Measurements from ENCODE around the gene TSPAN14.

The TSPAN14 gene

GRCh38 chr10:80462299-80462980 is 8.3 kb downstream of the TSPAN14 start:
- Histone ChIP-seq H3K9me2 (ENCODE audit: low read depth, low read length) (no peaks in the 10 kb centered on the region), H3K79me2 (ENCODE audit: insufficient read depth, low read length) (peaks cover 61% of the 10 kb centered on the region), H3F3A (ENCODE audit: insufficient read depth, low read length) (peaks cover 8% of the 10 kb centered on the region; the same call in 1 of the 2 replicates), H3K9ac (ENCODE audit: low read length) (peak overlapping the region; percentile 57), H4K20me1 (ENCODE audit: insufficient read depth, low read length) (no peaks in the 10 kb centered on the region), H3K27me3 (ENCODE audit: insufficient read depth, low read length) (no peaks in the 10 kb centered on the region), H2AFZ (ENCODE audit: low read length) (no peak overlapping the region), H3K4me3 (ENCODE audit: low read depth, low read length, poor library complexity, severe bottlenecking) (peak overlapping the region; percentile 28), H3K4me1 (ENCODE audit: insufficient read depth, low read length, severe bottlenecking) (peaks cover 100% of the 10 kb centered on the region), H3K36me3 (ENCODE audit: insufficient read depth, low read length) (peaks cover 5% of the 10 kb centered on the region), H3K27ac (ENCODE audit: low read depth, low read length, poor library complexity, severe bottlenecking) (peak overlapping the region; percentile 97), H3K4me2 (ENCODE audit: low read length) (peak overlapping the region; percentile 69), H3K9me3 (ENCODE audit: low read length) (no peaks in the 10 kb centered on the region)
- TF ChIP-seq, protein P1, sequence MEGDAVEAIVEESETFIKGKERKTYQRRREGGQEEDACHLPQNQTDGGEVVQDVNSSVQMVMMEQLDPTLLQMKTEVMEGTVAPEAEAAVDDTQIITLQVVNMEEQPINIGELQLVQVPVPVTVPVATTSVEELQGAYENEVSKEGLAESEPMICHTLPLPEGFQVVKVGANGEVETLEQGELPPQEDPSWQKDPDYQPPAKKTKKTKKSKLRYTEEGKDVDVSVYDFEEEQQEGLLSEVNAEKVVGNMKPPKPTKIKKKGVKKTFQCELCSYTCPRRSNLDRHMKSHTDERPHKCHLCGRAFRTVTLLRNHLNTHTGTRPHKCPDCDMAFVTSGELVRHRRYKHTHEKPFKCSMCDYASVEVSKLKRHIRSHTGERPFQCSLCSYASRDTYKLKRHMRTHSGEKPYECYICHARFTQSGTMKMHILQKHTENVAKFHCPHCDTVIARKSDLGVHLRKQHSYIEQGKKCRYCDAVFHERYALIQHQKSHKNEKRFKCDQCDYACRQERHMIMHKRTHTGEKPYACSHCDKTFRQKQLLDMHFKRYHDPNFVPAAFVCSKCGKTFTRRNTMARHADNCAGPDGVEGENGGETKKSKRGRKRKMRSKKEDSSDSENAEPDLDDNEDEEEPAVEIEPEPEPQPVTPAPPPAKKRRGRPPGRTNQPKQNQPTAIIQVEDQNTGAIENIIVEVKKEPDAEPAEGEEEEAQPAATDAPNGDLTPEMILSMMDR (IDR thresholded peaks at IDR 0.05; ENCODE audit: low read length) = no peak
- TF ChIP-seq EZH2 (IDR thresholded peaks at IDR 0.05; ENCODE audit: borderline replicate concordance, low read length) = no peak

DNA sequence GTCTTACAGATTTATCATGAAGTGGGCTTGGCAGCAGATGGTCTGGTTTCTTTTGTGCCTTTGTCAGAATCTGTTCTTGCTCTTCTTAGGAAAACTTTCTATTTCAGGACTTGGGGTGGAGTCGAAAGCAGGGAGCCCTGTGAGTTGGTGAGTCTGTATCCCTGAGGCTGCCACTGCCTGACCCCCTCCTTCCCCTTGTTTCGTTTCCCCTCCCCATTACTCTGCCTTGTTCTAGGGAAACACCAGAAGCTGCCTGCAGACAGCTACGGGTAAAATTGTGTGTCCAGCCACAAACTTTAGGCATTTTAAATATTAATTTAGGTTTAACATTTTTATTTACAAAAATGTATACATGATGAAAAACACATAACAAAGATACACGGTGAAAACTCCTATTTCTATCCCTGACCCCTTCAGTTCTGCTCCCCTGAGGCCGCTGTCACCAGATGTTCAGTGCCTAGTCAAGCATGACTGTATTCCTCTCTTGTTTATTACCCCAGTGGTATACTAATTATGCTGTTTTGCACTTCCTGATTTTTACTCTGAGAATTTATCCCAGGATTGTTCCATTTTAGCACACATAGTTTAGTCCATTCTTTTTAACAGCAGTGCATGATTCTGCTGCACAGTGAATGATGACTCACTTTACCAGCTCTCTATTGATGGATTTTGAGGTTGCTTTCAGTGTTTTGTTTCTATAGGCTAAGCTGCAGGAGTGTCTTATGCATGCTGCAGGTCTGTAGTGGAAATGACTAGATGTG is 9.1 kb downstream of the TSPAN14 start:
- Histone ChIP-seq H4K20me1 (ENCODE audit: insufficient read depth, low read length) (no peaks in the 10 kb centered on the region), H3K9me3 (ENCODE audit: low read length) (no peaks in the 10 kb centered on the region), H2AFZ (ENCODE audit: low read length) (no peak overlapping the region), H3K4me3 (ENCODE audit: low read depth, low read length, poor library complexity, severe bottlenecking) (peak overlapping the region; percentile 28), H3F3A (ENCODE audit: insufficient read depth, low read length) (peaks cover 8% of the 10 kb centered on the region; the same call in 1 of the 2 replicates), H3K4me1 (ENCODE audit: insufficient read depth, low read length, severe bottlenecking) (peaks cover 100% of the 10 kb centered on the region), H3K27ac (ENCODE audit: low read depth, low read length, poor library complexity, severe bottlenecking) (peak overlapping the region; percentile 97), H3K36me3 (ENCODE audit: insufficient read depth, low read length) (peaks cover 9% of the 10 kb centered on the region), H3K9me2 (ENCODE audit: low read depth, low read length) (no peaks in the 10 kb centered on the region), H3K79me2 (ENCODE audit: insufficient read depth, low read length) (peaks cover 57% of the 10 kb centered on the region), H3K9ac (ENCODE audit: low read length) (peak overlapping the region; percentile 74), H3K4me2 (ENCODE audit: low read length) (peak overlapping the region; percentile 69), H3K27me3 (ENCODE audit: insufficient read depth, low read length) (no peaks in the 10 kb centered on the region)
- TF ChIP-seq, protein P1 (IDR thresholded peaks at IDR 0.05; ENCODE audit: low read length) = no peak
- no peak for TF ChIP-seq EZH2 (IDR thresholded peaks at IDR 0.05; ENCODE audit: borderline replicate concordance, low read length)

DNA sequence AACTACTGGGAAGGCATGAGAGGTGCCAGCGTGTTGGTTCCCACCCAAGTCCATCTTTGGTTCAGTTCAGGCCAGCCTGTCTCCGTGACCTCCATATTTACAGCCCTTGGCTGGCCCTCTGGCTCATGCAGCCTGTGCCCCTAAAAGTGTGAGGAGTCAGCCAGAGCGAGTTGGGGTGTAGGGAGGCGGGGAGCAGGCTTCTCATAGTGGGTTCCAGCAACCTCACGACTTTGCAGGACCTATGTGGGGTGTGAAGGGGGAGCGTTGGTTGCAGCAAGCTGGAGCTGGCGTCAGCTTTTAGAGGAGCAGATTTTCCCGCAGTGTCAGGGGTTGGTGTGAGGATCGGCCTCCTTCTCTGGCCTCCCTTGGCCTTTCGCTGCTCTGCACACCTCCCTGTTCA is 9.8 kb downstream of the TSPAN14 start:
- Histone ChIP-seq H3K9ac (ENCODE audit: low read length) (peak overlapping the region; percentile 74), H2AFZ (ENCODE audit: low read length) (no peak overlapping the region), H3K27me3 (ENCODE audit: insufficient read depth, low read length) (no peaks in the 10 kb centered on the region), H3K9me3 (ENCODE audit: low read length) (no peaks in the 10 kb centered on the region), H3F3A (ENCODE audit: insufficient read depth, low read length) (peaks cover 8% of the 10 kb centered on the region; the same call in 1 of the 2 replicates), H3K4me3 (ENCODE audit: low read depth, low read length, poor library complexity, severe bottlenecking) (peak overlapping the region; percentile 8), H3K9me2 (ENCODE audit: low read depth, low read length) (no peaks in the 10 kb centered on the region), H4K20me1 (ENCODE audit: insufficient read depth, low read length) (no peaks in the 10 kb centered on the region), H3K27ac (ENCODE audit: low read depth, low read length, poor library complexity, severe bottlenecking) (peak overlapping the region; percentile 97), H3K4me2 (ENCODE audit: low read length) (peak overlapping the region; percentile 69), H3K36me3 (ENCODE audit: insufficient read depth, low read length) (peaks cover 9% of the 10 kb centered on the region), H3K79me2 (ENCODE audit: insufficient read depth, low read length) (peaks cover 52% of the 10 kb centered on the region), H3K4me1 (ENCODE audit: insufficient read depth, low read length, severe bottlenecking) (peaks cover 100% of the 10 kb centered on the region)
- TF ChIP-seq, protein P1 (IDR thresholded peaks at IDR 0.05; ENCODE audit: low read length) = no peak
- no peak for TF ChIP-seq EZH2 (IDR thresholded peaks at IDR 0.05; ENCODE audit: borderline replicate concordance, low read length)

Data from OCI-LY1 (cell line).